Measurements from ENCODE around the gene SPDYE4. TPM values are rescaled to one million over a fixed set of nuclear protein-coding genes. Genes with fewer than 3 reads are reported as not detected.

SPDYE4 gene
- total RNA-seq, 1 experiment from 2014 or later: not detected

DNA sequence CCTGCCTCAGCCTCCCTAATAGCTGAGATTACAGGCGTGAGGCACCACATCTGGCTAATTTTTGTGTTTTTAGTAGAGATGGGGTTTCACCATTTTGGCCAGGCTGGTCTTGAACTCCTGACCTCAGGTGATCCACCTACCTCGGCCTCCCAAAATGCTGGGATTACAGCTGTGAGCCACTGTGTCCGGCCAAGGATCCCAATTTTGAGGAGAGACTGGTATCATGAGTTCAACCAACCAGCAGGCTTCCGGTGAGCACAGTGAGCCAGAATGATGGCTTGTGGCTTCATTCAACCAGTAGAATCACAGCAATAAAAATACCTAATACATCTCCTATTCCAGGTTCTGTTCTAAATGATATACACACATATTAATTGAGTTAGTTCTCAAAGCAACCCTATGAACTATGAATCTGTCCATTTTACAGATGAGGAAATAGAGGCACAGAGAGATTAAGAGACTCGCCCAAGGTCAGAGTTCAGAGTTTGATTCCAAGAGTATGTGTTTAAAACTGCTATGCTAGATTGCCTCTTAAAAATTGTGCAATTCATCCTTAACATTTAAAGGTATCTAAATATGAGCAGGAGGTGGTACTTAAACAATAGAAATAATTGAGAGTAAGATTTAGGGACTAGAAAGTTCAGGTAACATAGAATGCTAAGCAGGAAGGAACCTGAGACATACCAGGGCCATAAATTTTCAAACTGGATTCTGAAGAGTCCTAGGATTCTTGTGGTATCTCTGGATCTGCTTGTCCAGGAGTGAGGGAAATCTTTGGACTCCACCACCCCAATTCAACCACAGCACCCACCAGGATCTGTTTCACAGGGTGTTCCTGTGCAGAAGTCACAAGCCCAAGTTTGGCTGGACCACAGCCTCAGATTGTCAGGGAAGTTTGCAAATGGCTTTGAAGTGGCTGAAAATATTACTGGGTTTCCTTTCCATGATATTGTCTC is 38.8 kb downstream of the SPDYE4 start:
- no peaks in the 10 kb centered on the region for H3K36me3 ChIP-seq (replicated peaks; ENCODE audit: control insufficient read depth, insufficient read depth, low read length)
- no peak overlapping the region for H3K4me3 ChIP-seq (ENCODE audit: insufficient read depth, low read depth, low read length)
- no peak for DNase-seq
- H3K27me3 ChIP-seq (ENCODE audit: control insufficient read depth, insufficient read depth, low read length): no peaks in the 10 kb centered on the region

DNA sequence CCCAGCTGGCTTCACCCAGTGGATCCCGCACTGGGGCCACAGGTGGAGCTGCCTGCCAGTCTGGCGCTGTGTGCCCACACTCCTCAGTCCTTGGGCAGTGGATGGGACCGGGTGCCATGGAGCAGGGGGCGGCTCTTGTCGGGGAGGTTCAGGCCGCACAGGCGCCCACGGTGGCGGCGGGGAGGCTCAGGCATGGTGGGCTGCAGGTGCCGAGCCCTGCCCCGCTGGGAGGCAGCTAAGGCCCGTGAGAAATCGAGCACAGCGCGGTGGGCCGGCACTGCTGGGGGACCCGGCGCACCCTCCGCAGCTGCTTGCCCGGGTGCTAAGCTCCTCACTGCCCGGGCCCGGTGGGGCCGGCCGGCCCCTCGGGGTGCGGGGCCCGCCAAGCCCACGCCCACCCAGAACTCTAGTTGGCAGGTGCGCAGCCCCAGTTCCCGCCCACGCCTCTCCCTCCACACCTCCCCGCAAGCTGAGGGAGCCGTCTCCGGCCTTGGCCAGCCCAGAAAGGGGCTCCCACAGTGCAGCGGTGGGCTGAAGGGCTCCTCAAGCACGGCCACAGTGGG is 40.3 kb downstream of the SPDYE4 start:
- Histone ChIP-seq H3K4me3 (ENCODE audit: insufficient read depth, low read depth, low read length) (no peak overlapping the region), H3K27me3 (ENCODE audit: control insufficient read depth, insufficient read depth, low read length) (no peaks in the 10 kb centered on the region), H3K36me3 (replicated peaks; ENCODE audit: control insufficient read depth, insufficient read depth, low read length) (no peaks in the 10 kb centered on the region)
- no peak for DNase-seq

- Histone ChIP-seq H3K4me3 (ENCODE audit: insufficient read depth, low read depth, low read length) (no peak overlapping the region), H3K27me3 (ENCODE audit: control insufficient read depth, insufficient read depth, low read length) (no peaks in the 10 kb centered on the region), H3K36me3 (replicated peaks; ENCODE audit: control insufficient read depth, insufficient read depth, low read length) (no peaks in the 10 kb centered on the region)
- no peak for DNase-seq
Measured at GRCh38 chr17:8713878-8714277, 44.5 kb downstream of the SPDYE4 start.

- Histone ChIP-seq H3K27me3 (ENCODE audit: control insufficient read depth, insufficient read depth, low read length) (no peaks in the 10 kb centered on the region), H3K36me3 (replicated peaks; ENCODE audit: control insufficient read depth, insufficient read depth, low read length) (no peaks in the 10 kb centered on the region), H3K4me3 (ENCODE audit: insufficient read depth, low read depth, low read length) (no peak overlapping the region)
- DNase-seq: no peak
Measured at GRCh38 chr17:8713315-8713714, 45.0 kb downstream of the SPDYE4 start.

DNA sequence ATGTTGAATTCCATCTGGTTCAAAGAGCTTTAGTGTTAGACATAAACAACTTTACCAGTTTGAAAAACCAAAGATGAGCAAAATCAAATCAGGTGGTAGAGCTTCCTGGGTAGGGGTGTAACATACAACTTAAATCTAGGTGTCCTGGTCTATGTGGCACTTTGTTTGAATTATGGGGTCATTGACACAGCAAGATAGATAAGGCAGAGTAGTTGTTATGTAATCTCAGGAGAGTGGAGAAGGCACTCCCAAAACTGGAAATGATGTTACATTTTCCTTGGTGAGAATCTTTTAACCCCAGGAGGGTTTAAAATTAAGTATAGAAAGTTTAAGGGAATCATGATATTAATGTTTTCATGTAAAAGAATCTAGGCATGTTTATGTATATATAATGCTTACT is 45.6 kb downstream of the SPDYE4 start:
- DNase-seq: no peak
- Histone ChIP-seq H3K27me3 (ENCODE audit: control insufficient read depth, insufficient read depth, low read length) (no peaks in the 10 kb centered on the region), H3K36me3 (replicated peaks; ENCODE audit: control insufficient read depth, insufficient read depth, low read length) (no peaks in the 10 kb centered on the region), H3K4me3 (ENCODE audit: insufficient read depth, low read depth, low read length) (no peak overlapping the region)

DNA sequence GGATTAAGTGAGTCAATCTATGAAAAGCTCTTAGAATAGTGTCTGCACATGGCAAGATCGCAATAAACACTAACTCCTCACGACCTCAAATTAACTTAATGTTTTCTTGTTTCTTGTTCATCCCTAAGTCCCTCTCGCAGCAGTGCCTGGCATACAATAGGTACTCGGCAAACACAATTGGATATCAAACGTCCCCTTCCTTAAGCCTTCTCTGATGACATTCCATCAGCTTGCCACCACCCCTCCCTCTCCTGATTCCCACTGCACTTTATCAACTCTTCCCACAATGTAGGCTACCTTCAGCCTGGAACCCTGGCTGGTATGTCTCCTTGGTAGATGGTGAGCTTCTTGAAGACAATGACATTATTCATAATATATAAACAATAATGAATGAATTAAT is 47.1 kb downstream of the SPDYE4 start:
- H3K36me3 ChIP-seq (replicated peaks; ENCODE audit: control insufficient read depth, insufficient read depth, low read length): no peaks in the 10 kb centered on the region
- no peak overlapping the region for H3K4me3 ChIP-seq (ENCODE audit: insufficient read depth, low read depth, low read length)
- no peak for DNase-seq
- no peaks in the 10 kb centered on the region for H3K27me3 ChIP-seq (ENCODE audit: control insufficient read depth, insufficient read depth, low read length)

- Histone ChIP-seq H3K27me3 (ENCODE audit: control insufficient read depth, insufficient read depth, low read length) (no peaks in the 10 kb centered on the region), H3K4me3 (ENCODE audit: insufficient read depth, low read depth, low read length) (no peak overlapping the region), H3K36me3 (replicated peaks; ENCODE audit: control insufficient read depth, insufficient read depth, low read length) (no peaks in the 10 kb centered on the region)
- no peak for DNase-seq
Measured at GRCh38 chr17:8710813-8711212, 47.5 kb downstream of the SPDYE4 start.

GRCh38 chr17:8709006-8709405 is 49.3 kb downstream of the SPDYE4 start:
- no peak for DNase-seq
- H3K27me3 ChIP-seq (ENCODE audit: control insufficient read depth, insufficient read depth, low read length): no peaks in the 10 kb centered on the region
- H3K36me3 ChIP-seq (replicated peaks; ENCODE audit: control insufficient read depth, insufficient read depth, low read length): no peaks in the 10 kb centered on the region
- no peak overlapping the region for H3K4me3 ChIP-seq (ENCODE audit: insufficient read depth, low read depth, low read length)

- no peaks in the 10 kb centered on the region for H3K36me3 ChIP-seq (replicated peaks; ENCODE audit: control insufficient read depth, insufficient read depth, low read length)
- no peak for DNase-seq
- H3K4me3 ChIP-seq (ENCODE audit: insufficient read depth, low read depth, low read length): no peak overlapping the region
- H3K27me3 ChIP-seq (ENCODE audit: control insufficient read depth, insufficient read depth, low read length): no peaks in the 10 kb centered on the region
Measured at GRCh38 chr17:8708025-8708461, 50.3 kb downstream of the SPDYE4 start.

DNA sequence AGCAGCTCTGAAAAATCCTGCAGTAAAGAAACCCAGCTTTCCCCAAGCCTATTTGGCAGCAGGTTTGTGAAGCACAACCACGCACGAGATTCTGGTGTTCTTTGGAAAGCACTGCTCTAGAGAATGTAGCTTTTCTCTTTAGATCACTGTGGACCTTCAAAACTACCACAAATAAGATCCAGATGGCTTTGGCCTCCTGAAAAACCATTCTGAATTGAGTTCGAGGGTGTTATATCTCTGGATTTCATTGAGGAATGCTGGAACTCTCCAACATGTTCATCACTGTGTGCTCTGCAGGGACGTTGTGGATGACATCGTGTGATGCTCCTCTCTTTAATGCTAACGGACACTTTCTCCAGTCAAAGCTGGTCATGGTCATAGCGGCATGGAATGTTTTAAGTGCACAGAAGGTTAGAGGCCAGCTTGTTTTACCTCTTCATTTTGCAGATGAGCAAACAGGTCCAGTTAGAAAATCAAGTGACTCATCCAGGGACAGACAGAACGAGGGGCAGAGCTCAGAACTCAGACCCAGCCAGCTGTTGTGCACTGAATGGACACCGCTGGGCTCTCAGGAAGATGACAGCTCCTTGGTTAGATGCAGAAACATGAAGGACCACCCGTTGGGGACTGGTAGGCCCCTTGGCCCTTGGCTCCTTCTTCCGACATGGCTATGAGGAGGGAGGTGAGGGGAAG is 50.9 kb downstream of the SPDYE4 start:
- H3K36me3 ChIP-seq (replicated peaks; ENCODE audit: control insufficient read depth, insufficient read depth, low read length): no peaks in the 10 kb centered on the region
- no peaks in the 10 kb centered on the region for H3K27me3 ChIP-seq (ENCODE audit: control insufficient read depth, insufficient read depth, low read length)
- no peak for DNase-seq
- H3K4me3 ChIP-seq (ENCODE audit: insufficient read depth, low read depth, low read length): no peak overlapping the region

DNA sequence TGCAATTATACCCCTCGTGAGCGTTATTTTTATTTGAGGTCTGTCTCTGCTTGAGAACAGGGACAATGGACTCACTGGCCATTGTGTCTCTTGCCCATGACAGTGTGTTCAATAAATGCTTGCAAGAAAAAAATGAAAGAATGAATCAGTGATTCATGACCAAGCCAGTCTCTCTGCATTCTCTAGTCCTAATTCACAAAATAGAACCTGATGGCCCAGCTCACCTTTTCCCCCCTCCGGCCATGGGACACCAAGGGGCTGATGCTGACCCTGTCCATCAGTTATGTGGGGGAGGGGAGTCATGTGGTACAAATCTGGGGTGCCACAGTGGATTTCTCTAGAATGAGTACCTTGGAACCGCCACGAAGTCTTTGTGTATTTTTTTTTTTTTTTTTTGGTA is 51.9 kb downstream of the SPDYE4 start:
- no peak for DNase-seq
- no peaks in the 10 kb centered on the region for H3K27me3 ChIP-seq (ENCODE audit: control insufficient read depth, insufficient read depth, low read length)
- H3K36me3 ChIP-seq (replicated peaks; ENCODE audit: control insufficient read depth, insufficient read depth, low read length): no peaks in the 10 kb centered on the region
- H3K4me3 ChIP-seq (ENCODE audit: insufficient read depth, low read depth, low read length): no peak overlapping the region

DNA sequence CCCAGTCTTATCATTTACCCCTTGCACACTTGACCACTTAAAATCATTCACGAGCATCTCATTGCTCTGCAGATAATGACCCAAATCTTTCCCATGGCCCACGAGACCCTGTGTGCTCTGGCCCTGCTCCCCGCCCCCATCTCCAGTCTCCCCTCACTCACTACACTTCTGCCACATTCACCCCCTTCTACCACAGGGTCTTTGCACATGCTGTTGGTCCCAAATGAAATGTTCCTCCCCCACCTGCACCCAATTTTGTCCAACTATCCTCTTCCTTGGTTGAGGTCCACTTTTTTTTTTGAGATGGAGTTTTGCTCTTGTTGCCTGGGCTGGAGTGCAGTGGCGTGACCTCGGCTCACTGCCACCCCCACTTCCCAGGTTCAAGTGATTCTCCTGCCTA is 52.9 kb downstream of the SPDYE4 start:
- DNase-seq: no peak
- no peaks in the 10 kb centered on the region for H3K36me3 ChIP-seq (replicated peaks; ENCODE audit: control insufficient read depth, insufficient read depth, low read length)

DNA sequence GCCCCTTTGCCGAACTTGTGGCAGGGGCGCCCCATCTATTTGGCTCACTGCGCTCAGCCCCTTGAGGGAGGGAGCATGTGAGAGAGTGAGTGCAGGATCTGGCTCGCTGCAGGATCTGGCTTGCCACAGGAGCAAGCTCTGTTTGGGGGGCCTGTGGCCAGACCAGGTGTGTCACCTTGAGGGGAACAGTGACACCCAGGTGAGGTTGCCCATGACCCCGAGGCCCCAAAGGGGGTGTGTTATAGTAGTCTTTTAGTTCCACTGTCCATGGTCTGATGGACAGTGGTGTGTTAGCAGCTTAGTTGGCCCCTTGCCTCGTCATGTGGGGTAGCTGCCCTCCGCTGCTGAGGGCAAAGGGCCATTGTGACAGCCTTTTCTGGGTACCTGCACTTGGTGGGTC is 55.3 kb downstream of the SPDYE4 start:
- DNase-seq: no peak
- Histone ChIP-seq H3K36me3 (replicated peaks; ENCODE audit: control insufficient read depth, insufficient read depth, low read length) (no peaks in the 10 kb centered on the region), H3K4me3 (ENCODE audit: insufficient read depth, low read depth, low read length) (no peak overlapping the region), H3K27me3 (ENCODE audit: control insufficient read depth, insufficient read depth, low read length) (no peaks in the 10 kb centered on the region)

More for the DNA sequence above, 52.9 kb downstream of the SPDYE4 start:
- Histone ChIP-seq H3K27me3 (ENCODE audit: control insufficient read depth, insufficient read depth, low read length) (no peaks in the 10 kb centered on the region), H3K4me3 (ENCODE audit: insufficient read depth, low read depth, low read length) (no peak overlapping the region)

DNA sequence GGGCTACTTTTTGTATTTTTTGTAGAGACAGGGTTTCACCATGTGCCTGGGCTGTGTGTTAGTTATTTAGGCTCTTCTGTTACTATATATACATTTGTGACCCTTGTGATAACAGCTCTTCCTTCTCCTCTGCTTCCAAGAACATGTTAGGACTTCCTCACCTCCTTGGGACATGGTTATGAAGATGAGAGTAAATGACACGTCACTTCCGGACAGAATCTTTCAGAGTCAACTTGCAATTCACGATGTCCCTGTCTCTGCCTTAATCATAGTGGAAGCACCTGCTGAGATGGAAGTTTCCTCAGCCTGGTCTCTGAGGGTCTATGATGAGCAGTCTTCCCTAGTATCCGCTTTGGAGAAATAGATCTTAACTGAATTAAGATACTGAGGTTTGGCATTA is 56.6 kb downstream of the SPDYE4 start:
- Histone ChIP-seq H3K36me3 (replicated peaks; ENCODE audit: control insufficient read depth, insufficient read depth, low read length) (no peaks in the 10 kb centered on the region), H3K27me3 (ENCODE audit: control insufficient read depth, insufficient read depth, low read length) (no peaks in the 10 kb centered on the region), H3K4me3 (ENCODE audit: insufficient read depth, low read depth, low read length) (no peak overlapping the region)
- no peak for DNase-seq

- DNase-seq: no peak
- no peaks in the 10 kb centered on the region for H3K36me3 ChIP-seq (replicated peaks; ENCODE audit: control insufficient read depth, insufficient read depth, low read length)
- no peak overlapping the region for H3K4me3 ChIP-seq (ENCODE audit: insufficient read depth, low read depth, low read length)
- H3K27me3 ChIP-seq (ENCODE audit: control insufficient read depth, insufficient read depth, low read length): no peaks in the 10 kb centered on the region
Measured at GRCh38 chr17:8701221-8701620, 57.1 kb downstream of the SPDYE4 start.
